Kidney (tissue), 14 donors: Measurements from ENCODE around the gene KIF20A. TPM values are rescaled to one million over a fixed set of nuclear protein-coding genes. Genes with fewer than 3 reads are reported as not detected.

ENCODE experiments used
- DNase-seq, 5 donors: peaks; one replicate each; pipeline ENCODE4 v3.0.0-alpha.2; 2013 to 2020
- FAIRE-seq: peaks from 2 replicates; lab custom pipeline; 2012; peaks lifted over from hg19 to GRCh38; lab: Jason Lieb, UNC
- H3K27ac ChIP-seq, 2 donors: one replicate each; pipeline ENCODE4 v1.7.0; 2013; ENCODE audit warnings: low read depth in 2 of 2, low read length in 2 of 2, inconsistent platforms in 1 of 2
- H3K27me3 ChIP-seq: one replicate; pipeline ENCODE4 v1.7.1; 2013; ENCODE audit warnings: low read length, inconsistent platforms; ENCODE audit not compliant: control insufficient read depth, insufficient read depth
- H3K36me3 ChIP-seq, 3 donors: one replicate each; pipeline versions ENCODE4 v1.7.0 to v1.7.1; 2013; ENCODE audit warnings: low read length in 3 of 3, control low read depth in 1 of 3, inconsistent platforms in 1 of 3; ENCODE audit not compliant: insufficient read depth in 3 of 3, control insufficient read depth in 2 of 3
- H3K4me1 ChIP-seq, 3 donors: one replicate each; pipeline versions ENCODE4 v1.7.0 to v1.7.1; 2013; ENCODE audit warnings: low read length in 3 of 3, inconsistent platforms in 1 of 3, low read depth in 1 of 3; ENCODE audit not compliant: control insufficient read depth in 2 of 3, insufficient read depth in 2 of 3
- H3K4me3 ChIP-seq, 3 donors: one replicate each; pipeline versions ENCODE4 v1.7.0 to v1.8.1; 2013; ENCODE audit warnings: low read length in 3 of 3, control low read depth in 1 of 3, inconsistent platforms in 1 of 3
- H3K9ac ChIP-seq, 3 donors: one replicate each; pipeline versions ENCODE4 v1.7.0 to v1.7.1; 2013; ENCODE audit warnings: low read length in 3 of 3, control low read depth in 1 of 3, inconsistent platforms in 1 of 3
- H3K9me3 ChIP-seq, 3 donors: one replicate each; pipeline versions ENCODE4 v1.7.0 to v1.7.1; 2013; ENCODE audit warnings: low read length in 3 of 3, control low read depth in 1 of 3, inconsistent platforms in 1 of 3; ENCODE audit not compliant: control insufficient read depth in 2 of 3, insufficient read depth in 1 of 3
- CTCF ChIP-seq: IDR thresholded peaks from 3 replicates; pipeline ENCODE4 v1.5.1; 2012; ENCODE audit warnings: mild to moderate bottlenecking, moderate library complexity, borderline replicate concordance; ENCODE audit not compliant: insufficient read depth; ENCODE audit errors: extremely low read depth
- intact Hi-C: fragments of 100-400 bp; cut with DNase I; formaldehyde crosslinking; loops from one replicate; pipeline ENCODE4 v1.11.1; 2022
- polyA plus RNA-seq: library from polyadenylated mRNA; stranded (reverse); fragments of 350-450 nt; fragmentation: Illumina TruSeq; extraction: RNeasy Lipid Tissue Mini Kit (QIAGEN cat#74804); gene quantifications from one replicate; pipeline ENCODE4 v1.2.3, GENCODE V29; 2014; ENCODE audit warnings: low read depth, low replicate concordance; ENCODE audit not compliant: insufficient read depth
- total RNA-seq: library from RNA; stranded (reverse); fragmentation: NEBNext Ultra II Directional; extraction: Animal tissue kit (Norgen Biotek cat#: 25700); gene quantifications from one replicate; pipeline ENCODE4 v1.2.1, GENCODE V29; 2021
- donor health status: control.
- donor health status: control.
- donor health status: control.
- donor health status: control.
- donor health status: control.
- donor health status: DM: yes; HTN: yes; CAD: no.
- donor health status: Normal renal cell carcinoma (clear cell type).

KIF20A gene
- total and polyA plus RNA-seq, 2 donors from 2014 or later, result 0.22 to 0.63 TPM

- DNase-seq, result peak; percentile 79 to 91 (median 85)
- Histone ChIP-seq H3K36me3 (no peaks in the 10 kb centered on the region), H3K4me1 (no peaks in the 10 kb centered on the region), H3K4me3 (peak within 1 kb of the TSS; percentile 77 to 81 (median 77)), H3K9ac (peak within 1 kb of the TSS; percentile 33 to 72 (median 54)), H3K27me3 (no peaks in the 10 kb centered on the region), H3K9me3 (no peaks in the 10 kb centered on the region), H3K27ac (no peak within 1 kb of the TSS)
- intact Hi-C loops, result no loop called here
- no peak for TF ChIP-seq CTCF
- no peak for FAIRE-seq
These were observed 39.7 kb upstream of the KIF20A start, which contains the start of gene NME5 for GRCh38 chr5:138138949-138139780. TSS of gene NME5 (minus strand) at chr5:138139428. CDS start at chr5:138138780, 648 bp downstream.

GRCh38 chr5:138139781-138140090 is 39.2 kb upstream of the KIF20A start:
- Histone ChIP-seq H3K27ac (no peak overlapping the region), H3K9ac (peak overlapping the region in 2 of 3 donors; percentile 35 to 54), H3K27me3 (no peaks in the 10 kb centered on the region), H3K36me3 (no peaks in the 10 kb centered on the region), H3K4me1 (no peaks in the 10 kb centered on the region), H3K4me3 (peak overlapping the region; percentile 77 to 81 (median 77)), H3K9me3 (no peaks in the 10 kb centered on the region)
- FAIRE-seq (no peak), DNase-seq (no peak)
- intact Hi-C loops, result no loop called here
- TF ChIP-seq CTCF, result no peak

GRCh38 chr5:138140268-138140667 is 38.6 kb upstream of the KIF20A start:
- Histone ChIP-seq H3K4me1 (no peaks in the 10 kb centered on the region), H3K9ac (no peak overlapping the region), H3K27me3 (no peaks in the 10 kb centered on the region), H3K9me3 (no peaks in the 10 kb centered on the region), H3K27ac (no peak overlapping the region), H3K36me3 (no peaks in the 10 kb centered on the region), H3K4me3 (no peak overlapping the region)
- intact Hi-C loops, result no loop called here
- TF ChIP-seq CTCF, result no peak
- FAIRE-seq, result no peak
- no peak for DNase-seq
